ENCODE measurements around the gene TERF2IP. TPM values are rescaled to one million over a fixed set of nuclear protein-coding genes. Genes with fewer than 3 reads are reported as not detected.

TERF2IP gene
- total RNA-seq, 2 donors from 2014 or later: 27.1 to 37.0 TPM

GRCh38 chr16:75703306-75703705 lies 55.7 kb downstream of the TERF2IP start:
- H3K9me3 ChIP-seq: no peaks in the 10 kb centered on the region
- no peak for DNase-seq
- intact Hi-C loops (cut with DNase I): no loop called here
- no peaks in the 10 kb centered on the region for H3K36me3 ChIP-seq
- no peaks in the 10 kb centered on the region for H3K27me3 ChIP-seq
- no peak for TF ChIP-seq CTCF (IDR thresholded peaks at IDR 0.05)
- no peak overlapping the region for H3K27ac ChIP-seq
- H3K9ac ChIP-seq (ENCODE audit: low read depth in 2 of 2, low read length in 2 of 2): no peak overlapping the region
- H3K4me3 ChIP-seq: no peak overlapping the region
- no peaks in the 10 kb centered on the region for H3K4me1 ChIP-seq

Other genes starting within 250 kb of the TERF2IP start
- gene CFDP1, start 214.3 kb upstream of the TERF2IP start, total RNA-seq: 10 to 100 TPM; 61.6 to 75.8 TPM
- gene TMEM170A, start 183.1 kb upstream of the TERF2IP start, total RNA-seq: 10 to 100 TPM; 39.7 to 50.9 TPM
- gene CHST6, start 152.3 kb upstream of the TERF2IP start, total RNA-seq: 1 to 10 TPM; 2.7 to 5.6 TPM
- gene CHST5, start 111.7 kb upstream of the TERF2IP start, total RNA-seq: 100 to 1,000 TPM; 107 to 142 TPM
- 1 to 10 TPM; 4.7 to 6.3 TPM for gene TMEM231, start 91.5 kb upstream of the TERF2IP start, total RNA-seq
- 100 to 1,000 TPM in 1 of 2 donors, 10 to 100 TPM in 1; 73.5 to 111 TPM for gene GABARAPL2, start 81.4 kb upstream of the TERF2IP start, total RNA-seq
- 10 to 100 TPM; 33.0 to 38.8 TPM for gene ADAT1, start 24.5 kb upstream of the TERF2IP start, total RNA-seq
- gene KARS1, start 108 bp upstream of the TERF2IP start, total RNA-seq: 100 to 1,000 TPM; 102 to 151 TPM
- not detected for gene CPHXL2, start 29.2 kb downstream of the TERF2IP start, total RNA-seq
- gene DUXB, start 53.7 kb downstream of the TERF2IP start, total RNA-seq: not detected
- gene CPHXL, start 78.7 kb downstream of the TERF2IP start, total RNA-seq: not detected